GM19468 (cell line): ENCODE measurements around the gene SLC25A29.
"Not testable (repeated sequence)": the region's sequence is repeated elsewhere in the genome, so short reads cannot be mapped to it uniquely, and the experiment has no call there.

Source experiments
- ATAC-seq: cut with Tn5 transposase; IDR thresholded peaks from one replicate; pipeline ENCODE4 v1.9.1; 2021; ENCODE audit warnings: mild to moderate bottlenecking, moderate library complexity, moderate number of reproducible peaks; ENCODE audit not compliant: unreplicated experiment; ENCODE audit errors: extremely low read depth

The SLC25A29 gene

GRCh38 chr14:100306101-100306997, at the start of gene SLC25A29:
TSS of gene SLC25A29 (minus strand) at chr14:100306444. CDS start at chr14:100306232, 212 bp downstream.
- ATAC-seq, result peak; percentile 66

- ATAC-seq, result no peak
Measured at GRCh38 chr14:100350986-100351385, 44.7 kb upstream of the SLC25A29 start.

GRCh38 chr14:100350276-100350926, 44.2 kb upstream of the SLC25A29 start:
- no peak for ATAC-seq

- no peak for ATAC-seq
Measured at GRCh38 chr14:100348784-100349685, 42.8 kb upstream of the SLC25A29 start.

- ATAC-seq, result no peak
Measured at GRCh38 chr14:100348253-100348729, 42.0 kb upstream of the SLC25A29 start.

GRCh38 chr14:100346306-100347091, 40.3 kb upstream of the SLC25A29 start:
- no peak for ATAC-seq

- ATAC-seq, result no peak
Measured at GRCh38 chr14:100345711-100346110, 39.5 kb upstream of the SLC25A29 start.

GRCh38 chr14:100344657-100345056, 38.4 kb upstream of the SLC25A29 start:
- ATAC-seq, result not testable (repeated sequence)

GRCh38 chr14:100342826-100343225, 36.6 kb upstream of the SLC25A29 start:
- not testable (repeated sequence) for ATAC-seq

- ATAC-seq, result no peak
Measured at GRCh38 chr14:100342195-100342594, 36.0 kb upstream of the SLC25A29 start.

- no peak for ATAC-seq
Measured at GRCh38 chr14:100341301-100342031, 35.2 kb upstream of the SLC25A29 start.

- no peak for ATAC-seq
Measured at GRCh38 chr14:100340423-100340813, 34.2 kb upstream of the SLC25A29 start.

GRCh38 chr14:100339766-100340422, 33.6 kb upstream of the SLC25A29 start:
- no peak for ATAC-seq

- no peak for ATAC-seq
Measured at GRCh38 chr14:100336618-100337530, 30.6 kb upstream of the SLC25A29 start.

GRCh38 chr14:100334904-100335303, 28.7 kb upstream of the SLC25A29 start:
- no peak for ATAC-seq

- ATAC-seq, result no peak
Measured at GRCh38 chr14:100333827-100334226, 27.6 kb upstream of the SLC25A29 start.

GRCh38 chr14:100333311-100333710, 27.1 kb upstream of the SLC25A29 start:
- no peak for ATAC-seq
